ENCODE results near the gene CDH4.
A peak's percentile ranks its signal among the peaks of the same experiment; 100 is the strongest.

Gene CDH4

GRCh38 chr20:61537239-61538182 lies 285.4 kb downstream of the CDH4 start:
- H3K27ac ChIP-seq (replicated peaks; ENCODE audit: low read length), result no peak overlapping the region

GRCh38 chr20:61538183-61538942 lies 286.3 kb downstream of the CDH4 start:
- Histone ChIP-seq H2BK5ac (ENCODE audit: low read length) (peak overlapping the region; percentile 76), H3K4ac (ENCODE audit: low read length) (no peak overlapping the region)

More at GRCh38 chr20:61537239-61538182, 285.4 kb downstream of the CDH4 start:
- Histone ChIP-seq H3K4me2 (ENCODE audit: insufficient read depth, low read length, poor library complexity, severe bottlenecking) (no peak overlapping the region), H3K4me3 (ENCODE audit: low read length in 2 of 2) (no peak overlapping the region), H2BK5ac (ENCODE audit: low read length) (peak overlapping the region; percentile 76), H3K4ac (ENCODE audit: low read length) (no peak overlapping the region), H4K91ac (ENCODE audit: low read depth, low read length, poor library complexity) (no peak overlapping the region), H3K9me3 (replicated peaks in 1 of 2; ENCODE audit: control insufficient read depth in 2 of 2, insufficient read depth in 1 of 2, low read depth in 1 of 2, low read length in 2 of 2) (peaks cover 0 to 2% of the 10 kb centered on the region in 2 donors), H4K8ac (ENCODE audit: low read depth, low read length) (no peak overlapping the region), H3K23ac (ENCODE audit: low read depth, low read length, poor library complexity) (no peak overlapping the region), H3K27me3 (ENCODE audit: control insufficient read depth in 3 of 3, insufficient read depth in 3 of 3, low read depth in 1 of 3, low read length in 3 of 3) (no peaks in the 10 kb centered on the region), H3K4me1 (ENCODE audit: control insufficient read depth in 2 of 2, insufficient read depth in 1 of 2, low read depth in 1 of 2, low read length in 2 of 2) (peaks cover 4 to 12% of the 10 kb centered on the region in 2 donors), H2AFZ (ENCODE audit: low read length) (no peak overlapping the region), H2AK5ac (ENCODE audit: low read depth, low read length) (no peak overlapping the region), H2BK15ac (ENCODE audit: low read length) (no peak overlapping the region), H3K18ac (ENCODE audit: low read length) (no peak overlapping the region), H2BK12ac (ENCODE audit: low read length) (no peak overlapping the region), H3K14ac (ENCODE audit: low read length) (no peak overlapping the region), H3K36me3 (replicated peaks in 1 of 2; ENCODE audit: control insufficient read depth in 2 of 2, insufficient read depth in 2 of 2, low read length in 2 of 2) (no peaks in the 10 kb centered on the region), H2BK120ac (ENCODE audit: low read depth, low read length) (peak overlapping the region; percentile 56), H3K79me1 (ENCODE audit: low read depth, low read length) (peaks cover 2% of the 10 kb centered on the region), H3K9ac (ENCODE audit: low read depth, low read length, poor library complexity) (no peak overlapping the region)
- no peak for DNase-seq (ENCODE audit: low spot score)
- no CpG with 5 or more reads among the region's 25 CpGs for WGBS, 2 donors (ENCODE audit: extremely low coverage in 2 of 2, insufficient read length in 2 of 2, insufficient replicate concordance in 1 of 2)

GRCh38 chr20:61538943-61539265 lies 286.8 kb downstream of the CDH4 start:
- H3K18ac ChIP-seq (ENCODE audit: low read length), result peak overlapping the region; percentile 86
- no peak overlapping the region for H2BK12ac ChIP-seq (ENCODE audit: low read length)
- H3K9ac ChIP-seq (ENCODE audit: low read depth, low read length, poor library complexity), result no peak overlapping the region
- H2BK5ac ChIP-seq (ENCODE audit: low read length), result no peak overlapping the region
- no peak overlapping the region for H3K4me2 ChIP-seq (ENCODE audit: insufficient read depth, low read length, poor library complexity, severe bottlenecking)
- no peak overlapping the region for H3K4me3 ChIP-seq (ENCODE audit: low read length in 2 of 2)
- no peaks in the 10 kb centered on the region for H3K79me1 ChIP-seq (ENCODE audit: low read depth, low read length)
- H2BK120ac ChIP-seq (ENCODE audit: low read depth, low read length), result no peak overlapping the region
- no peak overlapping the region for H2BK15ac ChIP-seq (ENCODE audit: low read length)
- WGBS, 2 donors (ENCODE audit: extremely low coverage in 2 of 2, insufficient read length in 2 of 2, insufficient replicate concordance in 1 of 2), result no CpG with 5 or more reads among the region's 8 CpGs
- H3K4me1 ChIP-seq (ENCODE audit: control insufficient read depth in 2 of 2, insufficient read depth in 1 of 2, low read depth in 1 of 2, low read length in 2 of 2), result peaks cover 4 to 12% of the 10 kb centered on the region in 2 donors
- peaks cover 0 to 2% of the 10 kb centered on the region in 2 donors for H3K9me3 ChIP-seq (replicated peaks in 1 of 2; ENCODE audit: control insufficient read depth in 2 of 2, insufficient read depth in 1 of 2, low read depth in 1 of 2, low read length in 2 of 2)
- no peak overlapping the region for H3K14ac ChIP-seq (ENCODE audit: low read length)
- H4K8ac ChIP-seq (ENCODE audit: low read depth, low read length), result no peak overlapping the region
- DNase-seq (ENCODE audit: low spot score), result no peak
- H3K23ac ChIP-seq (ENCODE audit: low read depth, low read length, poor library complexity), result peak overlapping the region; percentile 38
- no peak overlapping the region for H3K4ac ChIP-seq (ENCODE audit: low read length)
- no peak overlapping the region for H2AFZ ChIP-seq (ENCODE audit: low read length)
- H3K27me3 ChIP-seq (ENCODE audit: control insufficient read depth in 3 of 3, insufficient read depth in 3 of 3, low read depth in 1 of 3, low read length in 3 of 3), result no peaks in the 10 kb centered on the region
- H4K91ac ChIP-seq (ENCODE audit: low read depth, low read length, poor library complexity), result no peak overlapping the region
- H3K36me3 ChIP-seq (replicated peaks in 1 of 2; ENCODE audit: control insufficient read depth in 2 of 2, insufficient read depth in 2 of 2, low read length in 2 of 2), result no peaks in the 10 kb centered on the region
- peak overlapping the region; percentile 70 for H2AK5ac ChIP-seq (ENCODE audit: low read depth, low read length)
- H3K27ac ChIP-seq (replicated peaks; ENCODE audit: low read length), result no peak overlapping the region

More at GRCh38 chr20:61538183-61538942, 286.3 kb downstream of the CDH4 start:
- Histone ChIP-seq H2BK12ac (ENCODE audit: low read length) (no peak overlapping the region), H2BK120ac (ENCODE audit: low read depth, low read length) (no peak overlapping the region), H3K4me3 (ENCODE audit: low read length in 2 of 2) (peak overlapping the region in 1 of 2 donors; percentile 9), H4K8ac (ENCODE audit: low read depth, low read length) (no peak overlapping the region), H3K79me1 (ENCODE audit: low read depth, low read length) (no peaks in the 10 kb centered on the region), H3K4me2 (ENCODE audit: insufficient read depth, low read length, poor library complexity, severe bottlenecking) (no peak overlapping the region), H3K36me3 (replicated peaks in 1 of 2; ENCODE audit: control insufficient read depth in 2 of 2, insufficient read depth in 2 of 2, low read length in 2 of 2) (no peaks in the 10 kb centered on the region), H2AFZ (ENCODE audit: low read length) (no peak overlapping the region), H3K14ac (ENCODE audit: low read length) (peak overlapping the region; percentile 59), H3K4me1 (ENCODE audit: control insufficient read depth in 2 of 2, insufficient read depth in 1 of 2, low read depth in 1 of 2, low read length in 2 of 2) (peaks cover 4 to 12% of the 10 kb centered on the region in 2 donors), H2BK15ac (ENCODE audit: low read length) (no peak overlapping the region), H3K9ac (ENCODE audit: low read depth, low read length, poor library complexity) (peak overlapping the region; percentile 2), H3K27me3 (ENCODE audit: control insufficient read depth in 3 of 3, insufficient read depth in 3 of 3, low read depth in 1 of 3, low read length in 3 of 3) (no peaks in the 10 kb centered on the region), H3K18ac (ENCODE audit: low read length) (peak overlapping the region; percentile 86), H2AK5ac (ENCODE audit: low read depth, low read length) (peak overlapping the region; percentile 70), H3K23ac (ENCODE audit: low read depth, low read length, poor library complexity) (peak overlapping the region; percentile 38), H4K91ac (ENCODE audit: low read depth, low read length, poor library complexity) (no peak overlapping the region), H3K9me3 (replicated peaks in 1 of 2; ENCODE audit: control insufficient read depth in 2 of 2, insufficient read depth in 1 of 2, low read depth in 1 of 2, low read length in 2 of 2) (peaks cover 0 to 2% of the 10 kb centered on the region in 2 donors), H3K27ac (replicated peaks; ENCODE audit: low read length) (no peak overlapping the region)
- no peak for DNase-seq (ENCODE audit: low spot score)
- no CpG with 5 or more reads among the region's 14 CpGs for WGBS, 2 donors (ENCODE audit: extremely low coverage in 2 of 2, insufficient read length in 2 of 2, insufficient replicate concordance in 1 of 2)
